ENCODE results near the gene ENTPD6. TPM values are rescaled to one million over a fixed set of nuclear protein-coding genes. Genes with fewer than 3 reads are reported as not detected.

The ENTPD6 gene
- total RNA-seq, 1 donor from 2014 or later: 32.3 TPM

DNA sequence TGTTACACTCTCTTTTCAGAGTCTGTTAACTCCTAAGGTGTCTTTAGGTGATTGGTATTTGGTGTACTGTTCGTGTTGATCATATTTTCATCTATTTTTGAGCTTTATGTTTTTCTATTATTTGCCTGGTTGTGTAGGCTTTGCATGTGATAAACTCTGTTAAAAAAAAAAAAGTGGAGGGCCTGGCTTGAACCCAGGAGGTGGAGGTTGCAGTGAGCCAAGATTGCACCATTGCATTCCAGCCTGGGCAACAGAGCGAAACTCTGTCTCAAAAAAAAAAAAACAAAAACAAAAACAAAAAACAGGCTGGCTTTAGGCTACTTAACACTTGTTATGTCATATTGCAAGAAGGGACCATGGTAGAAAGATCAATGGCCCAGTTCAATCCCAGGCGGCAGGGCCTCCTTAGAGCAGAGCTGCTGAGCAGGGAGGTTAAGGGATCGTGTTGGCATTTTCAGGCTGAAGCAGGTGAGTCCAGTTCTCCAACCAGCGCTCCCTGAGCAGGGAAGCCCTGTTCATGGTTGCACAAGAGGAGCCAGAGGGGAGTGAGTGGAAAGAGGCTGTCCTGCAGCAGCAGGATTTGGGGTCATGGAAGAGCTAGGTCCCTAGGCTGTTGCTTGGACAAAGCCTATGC lies 60.8 kb downstream of the ENTPD6 start:
- Histone ChIP-seq H4K20me1 (ENCODE audit: low read depth) (peaks cover 54% of the 10 kb centered on the region), H3K27me3 (no peaks in the 10 kb centered on the region)

DNA sequence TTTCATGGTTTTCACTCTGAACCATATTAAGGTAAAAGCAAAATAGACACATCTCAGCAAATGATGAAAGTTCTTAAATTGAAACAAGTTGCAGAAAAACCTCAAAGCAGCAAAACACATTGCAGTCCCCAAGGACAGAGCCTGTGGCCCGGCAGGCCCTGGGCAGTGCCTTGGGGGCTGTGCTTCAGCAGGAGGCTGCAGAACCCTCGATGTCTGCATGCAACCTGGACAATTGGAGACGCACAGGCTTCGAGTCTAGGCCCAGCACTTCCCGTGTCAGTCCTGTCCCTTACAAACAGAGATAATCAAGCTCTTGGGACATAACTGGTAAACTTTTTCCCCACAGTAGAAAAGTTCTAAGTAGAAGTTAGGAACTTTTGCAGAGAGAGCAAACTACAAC lies 61.6 kb downstream of the ENTPD6 start:
- H3K9me3 ChIP-seq (ENCODE audit: low read depth): no peaks in the 10 kb centered on the region
- no peak overlapping the region for H3K4me2 ChIP-seq
- no peak for DNase-seq (ENCODE audit: low spot score)
- peaks cover 30% of the 10 kb centered on the region for H3K4me1 ChIP-seq
- no peak overlapping the region for H2AFZ ChIP-seq (replicated peaks)
- peaks cover 15% of the 10 kb centered on the region for H3K4me1 Mint-ChIP-seq
- TF ChIP-seq EZH2 (IDR thresholded peaks at IDR 0.05): no peak
- TF ChIP-seq, protein P1, sequence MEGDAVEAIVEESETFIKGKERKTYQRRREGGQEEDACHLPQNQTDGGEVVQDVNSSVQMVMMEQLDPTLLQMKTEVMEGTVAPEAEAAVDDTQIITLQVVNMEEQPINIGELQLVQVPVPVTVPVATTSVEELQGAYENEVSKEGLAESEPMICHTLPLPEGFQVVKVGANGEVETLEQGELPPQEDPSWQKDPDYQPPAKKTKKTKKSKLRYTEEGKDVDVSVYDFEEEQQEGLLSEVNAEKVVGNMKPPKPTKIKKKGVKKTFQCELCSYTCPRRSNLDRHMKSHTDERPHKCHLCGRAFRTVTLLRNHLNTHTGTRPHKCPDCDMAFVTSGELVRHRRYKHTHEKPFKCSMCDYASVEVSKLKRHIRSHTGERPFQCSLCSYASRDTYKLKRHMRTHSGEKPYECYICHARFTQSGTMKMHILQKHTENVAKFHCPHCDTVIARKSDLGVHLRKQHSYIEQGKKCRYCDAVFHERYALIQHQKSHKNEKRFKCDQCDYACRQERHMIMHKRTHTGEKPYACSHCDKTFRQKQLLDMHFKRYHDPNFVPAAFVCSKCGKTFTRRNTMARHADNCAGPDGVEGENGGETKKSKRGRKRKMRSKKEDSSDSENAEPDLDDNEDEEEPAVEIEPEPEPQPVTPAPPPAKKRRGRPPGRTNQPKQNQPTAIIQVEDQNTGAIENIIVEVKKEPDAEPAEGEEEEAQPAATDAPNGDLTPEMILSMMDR (IDR thresholded peaks at IDR 0.05): no peak
- no peak for TF ChIP-seq EZH2phosphoT487 (IDR thresholded peaks at IDR 0.05)
- no peak overlapping the region for H3K4me3 ChIP-seq
- H3K27ac ChIP-seq: no peak overlapping the region
- no peaks in the 10 kb centered on the region for H3K27me3 ChIP-seq
- peaks cover 7% of the 10 kb centered on the region for H3F3A ChIP-seq (ENCODE audit: low read depth)
- H3K9ac ChIP-seq: no peak overlapping the region
- H3K9me3 Mint-ChIP-seq: peaks cover 26% of the 10 kb centered on the region
- peaks cover 46% of the 10 kb centered on the region for H4K20me1 ChIP-seq (ENCODE audit: low read depth)
- H3K27me3 Mint-ChIP-seq (ENCODE audit: insufficient read depth, low read depth): peaks cover 4% of the 10 kb centered on the region
- H3K36me3 ChIP-seq: peaks cover 6% of the 10 kb centered on the region
- peaks cover 68% of the 10 kb centered on the region for H3K79me2 ChIP-seq (ENCODE audit: low read depth)
- H3K36me3 Mint-ChIP-seq: peaks cover 53% of the 10 kb centered on the region
- no peak overlapping the region for H3K4me3 Mint-ChIP-seq
- H3K27ac Mint-ChIP-seq: no peak overlapping the region

More for the DNA sequence above, 60.8 kb downstream of the ENTPD6 start:
- Mint-ChIP-seq H3K4me3 (no peak overlapping the region), H3K9me3 (peaks cover 20% of the 10 kb centered on the region), H3K36me3 (peaks cover 46% of the 10 kb centered on the region), H3K27ac (no peak overlapping the region), H3K27me3 (ENCODE audit: insufficient read depth, low read depth) (peaks cover 4% of the 10 kb centered on the region), H3K4me1 (peaks cover 23% of the 10 kb centered on the region)
- no peak overlapping the region for H3K4me3 ChIP-seq
- peaks cover 38% of the 10 kb centered on the region for H3K4me1 ChIP-seq
- DNase-seq (ENCODE audit: low spot score): no peak
- peaks cover 76% of the 10 kb centered on the region for H3K79me2 ChIP-seq (ENCODE audit: low read depth)
- H3K36me3 ChIP-seq: peaks cover 6% of the 10 kb centered on the region
- H3K9ac ChIP-seq: no peak overlapping the region
- H3K9me3 ChIP-seq (ENCODE audit: low read depth): no peaks in the 10 kb centered on the region
- no peak overlapping the region for H2AFZ ChIP-seq (replicated peaks)
- peaks cover 15% of the 10 kb centered on the region for H3F3A ChIP-seq (ENCODE audit: low read depth)
- no peak overlapping the region for H3K27ac ChIP-seq
- no peak overlapping the region for H3K4me2 ChIP-seq
- TF ChIP-seq, protein P1 (IDR thresholded peaks at IDR 0.05): no peak
- TF ChIP-seq EZH2 (IDR thresholded peaks at IDR 0.05) (no peak), EZH2phosphoT487 (IDR thresholded peaks at IDR 0.05) (no peak)

DNA sequence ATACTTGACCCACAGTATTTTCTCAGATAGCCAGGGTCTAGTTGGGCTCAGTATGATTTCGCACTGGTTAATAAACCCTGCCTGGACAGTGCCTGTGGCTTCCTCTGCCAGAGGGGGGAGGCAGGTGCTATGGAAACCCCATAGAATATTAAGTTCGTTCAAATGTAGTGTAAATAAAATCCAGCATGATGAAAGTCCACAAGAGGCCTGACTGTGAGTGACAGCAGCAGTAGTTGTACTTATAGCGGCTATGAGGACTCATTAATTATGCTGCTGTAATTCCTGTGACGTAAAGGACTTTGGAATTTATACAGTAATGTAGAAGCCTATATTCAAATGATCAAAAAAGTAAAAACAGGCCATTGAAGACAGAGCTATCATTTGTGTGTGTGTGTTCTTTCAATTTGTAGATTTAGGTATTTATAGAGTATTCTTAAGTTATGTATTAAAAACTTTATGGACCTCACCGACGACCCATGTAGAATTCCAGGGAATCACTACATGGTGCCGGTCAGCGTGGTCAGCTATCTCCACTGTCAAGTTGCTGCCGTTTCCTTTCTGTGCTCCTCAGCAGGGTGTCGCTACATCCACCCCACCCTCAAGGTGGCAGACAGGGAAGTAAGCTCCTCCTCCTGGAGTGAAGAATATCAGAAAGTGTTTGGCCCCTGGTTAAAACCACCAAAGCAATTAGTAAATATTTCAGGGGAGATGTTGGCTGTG lies 62.4 kb downstream of the ENTPD6 start:
- Histone ChIP-seq H3K27ac (no peak overlapping the region), H4K20me1 (ENCODE audit: low read depth) (peaks cover 38% of the 10 kb centered on the region), H3K4me2 (no peak overlapping the region), H3K9ac (no peak overlapping the region), H2AFZ (replicated peaks) (no peak overlapping the region), H3K4me1 (peaks cover 22% of the 10 kb centered on the region), H3K27me3 (no peaks in the 10 kb centered on the region), H3F3A (ENCODE audit: low read depth) (peaks cover 7% of the 10 kb centered on the region), H3K4me3 (no peak overlapping the region), H3K36me3 (peaks cover 6% of the 10 kb centered on the region), H3K9me3 (ENCODE audit: low read depth) (no peaks in the 10 kb centered on the region), H3K79me2 (ENCODE audit: low read depth) (peaks cover 60% of the 10 kb centered on the region)
- peaks cover 26% of the 10 kb centered on the region for H3K9me3 Mint-ChIP-seq
- H3K36me3 Mint-ChIP-seq: peaks cover 56% of the 10 kb centered on the region
- H3K4me3 Mint-ChIP-seq: no peak overlapping the region
- H3K27ac Mint-ChIP-seq: no peak overlapping the region
- DNase-seq (ENCODE audit: low spot score): no peak
- H3K27me3 Mint-ChIP-seq (ENCODE audit: insufficient read depth, low read depth): peaks cover 4% of the 10 kb centered on the region
- TF ChIP-seq, protein P1 (IDR thresholded peaks at IDR 0.05): no peak
- no peak for TF ChIP-seq EZH2phosphoT487 (IDR thresholded peaks at IDR 0.05)
- no peak for TF ChIP-seq EZH2 (IDR thresholded peaks at IDR 0.05)
- peaks cover 8% of the 10 kb centered on the region for H3K4me1 Mint-ChIP-seq
